D721Med (cell line): Measurements from ENCODE around the gene LAX1.

Experiments
- DNase-seq: peaks from one replicate; pipeline ENCODE4 v3.0.0; 2011; ENCODE audit warnings: low spot score; ENCODE audit not compliant: insufficient read length
- FAIRE-seq: peaks from 2 replicates; lab custom pipeline; 2011; peaks lifted over from hg19 to GRCh38; lab: Jason Lieb, UNC
- TF ChIP-seq, protein P1 (sequence below): IDR thresholded peaks from 2 replicates; pipeline ENCODE4 v1.5.1; 2012; ENCODE audit warnings: mild to moderate bottlenecking, control low read depth; ENCODE audit not compliant: insufficient read depth; ENCODE audit errors: missing control alignments

The LAX1 gene

DNA sequence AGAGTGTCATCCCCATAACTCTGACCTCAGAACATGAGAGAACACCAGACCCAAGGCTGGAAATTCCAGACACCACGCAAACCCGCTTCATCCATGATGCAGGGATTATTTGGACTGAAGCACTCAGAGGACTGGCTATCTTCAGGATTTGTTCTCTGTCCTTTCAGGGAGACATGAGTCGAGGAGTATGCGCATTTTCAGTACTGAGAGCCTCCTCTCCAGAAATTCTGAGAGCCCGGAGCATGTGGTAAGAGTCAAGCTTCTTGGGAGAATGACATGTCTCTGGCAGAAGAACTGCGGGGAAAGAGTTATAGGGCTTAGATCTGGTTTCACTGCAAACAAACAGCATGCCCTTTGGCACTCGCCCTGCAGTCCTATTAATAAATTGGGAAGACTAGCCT, 6.9 kb downstream of the LAX1 start:
- DNase-seq = no peak
- TF ChIP-seq, protein P1, sequence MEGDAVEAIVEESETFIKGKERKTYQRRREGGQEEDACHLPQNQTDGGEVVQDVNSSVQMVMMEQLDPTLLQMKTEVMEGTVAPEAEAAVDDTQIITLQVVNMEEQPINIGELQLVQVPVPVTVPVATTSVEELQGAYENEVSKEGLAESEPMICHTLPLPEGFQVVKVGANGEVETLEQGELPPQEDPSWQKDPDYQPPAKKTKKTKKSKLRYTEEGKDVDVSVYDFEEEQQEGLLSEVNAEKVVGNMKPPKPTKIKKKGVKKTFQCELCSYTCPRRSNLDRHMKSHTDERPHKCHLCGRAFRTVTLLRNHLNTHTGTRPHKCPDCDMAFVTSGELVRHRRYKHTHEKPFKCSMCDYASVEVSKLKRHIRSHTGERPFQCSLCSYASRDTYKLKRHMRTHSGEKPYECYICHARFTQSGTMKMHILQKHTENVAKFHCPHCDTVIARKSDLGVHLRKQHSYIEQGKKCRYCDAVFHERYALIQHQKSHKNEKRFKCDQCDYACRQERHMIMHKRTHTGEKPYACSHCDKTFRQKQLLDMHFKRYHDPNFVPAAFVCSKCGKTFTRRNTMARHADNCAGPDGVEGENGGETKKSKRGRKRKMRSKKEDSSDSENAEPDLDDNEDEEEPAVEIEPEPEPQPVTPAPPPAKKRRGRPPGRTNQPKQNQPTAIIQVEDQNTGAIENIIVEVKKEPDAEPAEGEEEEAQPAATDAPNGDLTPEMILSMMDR = no peak
- FAIRE-seq = no peak

DNA sequence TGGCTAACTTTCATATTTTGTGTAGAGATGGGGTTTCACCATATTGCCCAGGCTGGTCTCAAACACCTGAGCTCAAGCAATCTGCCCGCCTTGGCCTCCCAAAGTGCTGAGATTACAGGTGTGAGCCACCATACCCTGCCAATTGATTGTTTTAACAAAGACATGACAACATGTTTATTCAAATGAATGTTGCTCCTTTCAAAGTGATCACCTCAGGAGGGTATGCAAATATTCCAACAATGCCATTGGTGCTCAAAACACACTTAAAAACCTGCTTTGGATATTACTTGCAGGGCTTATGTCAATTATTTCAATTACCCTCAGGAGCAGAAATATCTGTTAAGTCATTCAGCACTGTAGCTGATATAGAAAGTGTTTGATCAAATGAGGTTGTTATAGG, 7.9 kb downstream of the LAX1 start:
- FAIRE-seq (no peak), DNase-seq (no peak)
- TF ChIP-seq, protein P1 = no peak

DNA sequence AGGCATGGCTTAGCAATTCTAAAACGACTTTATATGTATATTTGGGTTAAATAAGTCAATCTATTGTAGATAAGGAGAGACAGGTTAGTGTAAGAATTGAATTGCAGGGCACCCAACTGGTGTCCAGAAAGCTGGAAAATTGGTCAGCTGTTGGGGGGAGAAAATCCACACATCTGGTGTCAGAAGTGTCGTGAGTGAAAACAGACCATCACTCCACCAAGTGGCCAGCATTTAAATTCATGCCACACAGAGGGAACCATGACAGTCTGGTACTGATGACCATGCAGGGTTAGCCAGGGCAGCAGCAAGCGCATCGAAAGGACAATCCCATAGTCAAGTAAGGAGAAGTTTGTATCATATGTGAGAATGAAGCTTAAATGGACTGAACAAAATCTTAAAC, 11.7 kb downstream of the LAX1 start:
- TF ChIP-seq, protein P1 = no peak
- DNase-seq = no peak
- FAIRE-seq = no peak

DNA sequence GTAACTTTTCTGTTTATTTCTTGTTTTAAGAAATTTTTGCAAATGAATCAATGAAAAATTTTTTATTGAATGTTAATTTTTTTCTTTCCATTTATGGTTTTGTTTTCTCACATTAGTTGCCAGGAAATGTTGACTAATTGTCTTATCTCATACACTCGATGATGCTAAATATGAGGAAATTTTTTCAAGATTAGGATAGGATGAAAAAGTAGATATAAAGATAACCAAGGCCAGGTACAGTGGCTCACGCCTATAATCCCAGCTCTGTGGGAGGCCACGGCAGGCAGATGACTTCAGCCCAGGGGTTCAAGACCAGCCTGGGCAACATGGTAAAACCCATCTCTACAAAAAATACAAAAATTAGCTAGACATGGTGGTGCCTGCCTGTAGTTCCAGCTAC, 12.6 kb downstream of the LAX1 start:
- FAIRE-seq = no peak
- DNase-seq = no peak
- TF ChIP-seq, protein P1 = no peak

DNA sequence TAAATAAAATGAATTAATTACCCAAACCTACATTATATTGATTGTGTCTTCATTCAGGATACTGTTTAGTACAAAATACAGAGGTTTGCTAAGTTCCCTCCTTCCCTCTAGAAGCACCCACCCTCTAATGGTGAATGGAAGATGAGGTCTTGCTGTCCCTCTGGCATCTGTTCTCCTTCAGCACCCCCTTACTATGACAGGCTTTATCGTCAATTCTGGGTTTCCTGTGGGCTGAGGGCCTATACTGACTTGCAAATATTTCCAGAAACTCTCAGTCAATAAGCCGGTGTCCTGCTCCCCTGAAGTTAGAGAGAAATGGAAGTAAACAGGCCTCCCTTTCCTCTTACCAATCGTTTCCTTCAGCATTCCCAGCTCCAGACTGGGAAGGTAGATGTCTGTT, 13.2 kb downstream of the LAX1 start:
- FAIRE-seq = no peak
- no peak for DNase-seq
- TF ChIP-seq, protein P1 = no peak

DNA sequence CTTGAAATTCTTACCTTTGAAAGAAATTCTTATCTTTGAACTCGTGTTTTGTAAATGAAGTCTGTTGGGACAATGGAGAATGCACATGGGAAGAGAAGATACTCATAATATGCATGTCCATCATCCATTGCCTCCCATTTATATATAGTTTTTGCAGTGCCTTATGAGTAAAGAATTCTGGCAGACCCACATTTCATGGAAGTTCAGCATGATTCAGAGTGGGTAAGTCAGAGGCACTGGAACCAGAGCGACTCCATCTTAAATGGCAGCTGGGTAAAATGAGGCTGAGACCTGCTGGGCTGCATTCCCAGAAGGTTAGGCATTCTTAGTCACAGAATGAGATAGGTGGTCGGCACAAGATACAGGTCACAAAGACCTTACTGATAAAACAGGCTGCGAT, 13.8 kb downstream of the LAX1 start:
- TF ChIP-seq, protein P1 = no peak
- DNase-seq = no peak
- FAIRE-seq = no peak

DNA sequence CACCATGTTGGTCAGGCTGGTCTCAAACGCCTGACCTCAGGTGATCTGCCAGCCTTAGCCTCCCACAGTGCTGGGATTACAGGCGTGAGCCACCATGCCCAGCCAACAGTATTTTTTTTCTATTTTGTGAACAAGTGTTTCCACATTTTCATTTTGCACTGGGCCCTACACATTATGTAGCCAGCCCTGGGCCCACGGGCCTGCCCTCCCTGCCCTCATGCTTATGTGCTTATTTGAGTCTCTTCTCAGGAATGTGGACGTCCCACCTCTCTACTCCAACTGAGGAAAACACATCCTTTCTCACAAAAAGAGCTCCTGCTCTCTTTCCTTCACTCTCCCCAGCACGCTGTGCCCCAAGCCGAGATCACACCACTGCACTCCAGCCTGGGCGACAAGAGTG, 17.0 kb downstream of the LAX1 start:
- DNase-seq (no peak), FAIRE-seq (no peak)
- TF ChIP-seq, protein P1 = no peak
